HepG2 (cell line): Measurements from ENCODE around the gene PARVA. TPM values are rescaled to one million over a fixed set of nuclear protein-coding genes. Genes with fewer than 3 reads are reported as not detected.
A peak's percentile ranks its signal among the peaks of the same experiment; 100 is the strongest.

Experiments used
- CC2D1A ChIP-seq: sonication (generic); formaldehyde crosslinking; IDR thresholded peaks from 2 replicates; pipeline ENCODE4 v1.8.1; 2023; ENCODE audit warnings: mild to moderate bottlenecking, missing genetic modification reagents
- KLF12 ChIP-seq: sonication (generic); formaldehyde crosslinking; IDR thresholded peaks from 2 replicates; pipeline ENCODE4 v1.4.0; 2020; ENCODE audit warnings: missing genetic modification reagents, borderline replicate concordance
- MEIS2 ChIP-seq: sonication (generic); formaldehyde crosslinking; IDR thresholded peaks from 2 replicates; pipeline ENCODE4 v1.9.0; 2021; ENCODE audit warnings: mild to moderate bottlenecking, missing genetic modification reagents
- MTF2 ChIP-seq: sonication (generic); formaldehyde crosslinking; IDR thresholded peaks from 2 replicates; pipeline ENCODE4 v1.5.0; 2020; ENCODE audit warnings: missing genetic modification reagents, borderline replicate concordance
- PAX8 ChIP-seq: sonication (generic); formaldehyde crosslinking; IDR thresholded peaks from 2 replicates; pipeline ENCODE4 v1.8.0; 2022; ENCODE audit warnings: mild to moderate bottlenecking, missing genetic modification reagents, borderline replicate concordance
- ZFX ChIP-seq: sonication (generic); formaldehyde crosslinking; IDR thresholded peaks from 2 replicates; pipeline ENCODE4 v1.4.0; 2020; ENCODE audit warnings: mild to moderate bottlenecking, low read depth, missing genetic modification reagents, moderate library complexity
- ZNF768 ChIP-seq: sonication (generic); formaldehyde crosslinking; IDR thresholded peaks from 2 replicates; pipeline ENCODE4 v1.4.0; 2020; ENCODE audit warnings: missing genetic modification reagents
- ZSCAN20 ChIP-seq: sonication (generic); formaldehyde crosslinking; IDR thresholded peaks from 2 replicates; pipeline ENCODE4 v1.4.0; 2020; ENCODE audit warnings: missing genetic modification reagents, mild to moderate bottlenecking, borderline replicate concordance
- polyA plus RNA-seq, 8 experiments: library from polyadenylated mRNA; depleted of rRNA in 3 of 8; stranded (reverse) in 7 of 8; unstranded in 1 of 8; fragments of >200 nt; fragmentation: Illumina TruSeq in 4 of 8; extraction: Trizol in 4 of 8; gene quantifications; 2 replicates each; pipeline versions ENCODE4 v1.2.1 to v1.2.3, GENCODE V29; 2011 to 2016; ENCODE audit warnings: low read depth in 4 of 8, missing spikeins in 1 of 8, mixed read lengths in 1 of 8; ENCODE audit not compliant: insufficient read depth in 1 of 8
- total RNA-seq, 5 experiments: library from RNA; depleted of rRNA; stranded (reverse); fragments of >200 nt; fragmentation: Illumina TruSeq; extraction: Trizol; gene quantifications; 2 replicates each; pipeline ENCODE4 v1.2.3, GENCODE V29; 2016; ENCODE audit warnings: low read depth in 1 of 5
- TF ChIP-seq, protein P1 (sequence below): sonication (generic); formaldehyde crosslinking; IDR thresholded peaks from 2 replicates; pipeline ENCODE4 v1.8.0; 2022; ENCODE audit warnings: low read depth, missing genetic modification reagents
- TF ChIP-seq, protein P2 (sequence below): sonication (generic); formaldehyde crosslinking; IDR thresholded peaks from 2 replicates; pipeline ENCODE4 v1.4.0; 2020; ENCODE audit warnings: missing genetic modification reagents

Gene PARVA
- total and polyA plus RNA-seq, 2 of the 13 experiments (the other 11 are each of a cell fraction or from before 2014, with no cell fraction given), result 5.9 to 9.1 TPM

DNA sequence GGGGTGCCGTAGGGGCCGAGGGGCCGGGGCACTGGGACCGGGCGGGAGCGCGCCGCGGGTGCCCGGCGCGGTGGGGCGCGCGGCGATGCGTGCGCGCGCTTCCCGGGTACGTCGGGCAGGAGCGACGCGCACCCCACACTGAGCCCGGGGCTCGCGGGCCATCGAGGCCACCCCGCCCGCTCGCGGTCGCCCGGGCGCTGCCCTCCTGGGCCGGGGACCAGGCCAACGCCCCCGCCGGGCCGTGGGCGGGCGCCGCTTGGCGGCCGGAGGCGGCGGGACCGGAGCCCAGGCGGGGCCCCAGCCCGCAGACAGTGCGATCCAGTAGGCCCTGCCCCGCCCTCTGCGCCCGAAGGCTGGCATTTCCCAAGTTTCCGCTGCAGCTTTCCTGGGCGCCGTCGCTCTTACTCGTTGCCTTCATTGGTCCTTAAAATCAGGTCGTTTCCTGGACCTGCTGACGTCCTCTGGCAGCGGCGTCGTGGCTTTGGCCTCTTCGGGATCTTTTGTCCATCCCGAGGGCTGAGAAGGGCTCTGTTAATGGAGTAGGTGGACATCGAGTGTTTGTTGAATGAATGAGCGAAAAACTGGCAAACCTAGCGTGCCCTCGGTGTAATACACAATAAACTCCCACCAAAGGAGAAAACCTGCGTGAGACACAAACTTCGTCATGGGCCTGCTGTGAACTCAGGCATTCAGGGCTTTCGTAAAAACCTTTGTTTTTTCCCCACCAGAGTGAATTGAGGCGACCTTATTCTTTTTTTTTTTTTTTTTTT, 638 bp downstream of the PARVA start (continued):
- TF ChIP-seq MEIS2, result 0 out of 2 replicates have a peak, but pooled peaks have one; percentile 18
- TF ChIP-seq PAX8 (CRISPR knock-in tag), result no peak
- no peak for TF ChIP-seq ZSCAN20 (CRISPR knock-in tag)
- TF ChIP-seq KLF12 (CRISPR knock-in tag), result peak; percentile 46; the same call in 1 of the 2 replicates
- TF ChIP-seq MTF2 (CRISPR knock-in tag), result 0 out of 2 replicates have a peak, but pooled peaks have one; percentile 4
- TF ChIP-seq, protein P1, sequence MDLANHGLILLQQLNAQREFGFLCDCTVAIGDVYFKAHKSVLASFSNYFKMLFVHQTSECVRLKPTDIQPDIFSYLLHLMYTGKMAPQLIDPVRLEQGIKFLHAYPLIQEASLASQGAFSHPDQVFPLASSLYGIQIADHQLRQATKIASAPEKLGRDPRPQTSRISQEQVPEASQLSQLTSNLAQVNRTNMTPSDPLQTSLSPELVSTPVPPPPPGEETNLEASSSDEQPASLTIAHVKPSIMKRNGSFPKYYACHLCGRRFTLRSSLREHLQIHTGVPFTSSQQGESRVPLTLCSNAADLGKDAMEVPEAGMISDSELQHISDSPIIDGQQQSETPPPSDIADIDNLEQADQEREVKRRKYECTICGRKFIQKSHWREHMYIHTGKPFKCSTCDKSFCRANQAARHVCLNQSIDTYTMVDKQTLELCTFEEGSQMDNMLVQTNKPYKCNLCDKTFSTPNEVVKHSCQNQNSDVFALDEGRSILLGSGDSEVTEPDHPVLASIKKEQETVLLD (CRISPR knock-in tag), result peak; percentile 47; the same call in 1 of the 2 replicates
- TF ChIP-seq ZNF768 (CRISPR knock-in tag), result 0 out of 2 replicates have a peak, but pooled peaks have one; percentile 23
- no peak for TF ChIP-seq CC2D1A
- TF ChIP-seq, protein P2, sequence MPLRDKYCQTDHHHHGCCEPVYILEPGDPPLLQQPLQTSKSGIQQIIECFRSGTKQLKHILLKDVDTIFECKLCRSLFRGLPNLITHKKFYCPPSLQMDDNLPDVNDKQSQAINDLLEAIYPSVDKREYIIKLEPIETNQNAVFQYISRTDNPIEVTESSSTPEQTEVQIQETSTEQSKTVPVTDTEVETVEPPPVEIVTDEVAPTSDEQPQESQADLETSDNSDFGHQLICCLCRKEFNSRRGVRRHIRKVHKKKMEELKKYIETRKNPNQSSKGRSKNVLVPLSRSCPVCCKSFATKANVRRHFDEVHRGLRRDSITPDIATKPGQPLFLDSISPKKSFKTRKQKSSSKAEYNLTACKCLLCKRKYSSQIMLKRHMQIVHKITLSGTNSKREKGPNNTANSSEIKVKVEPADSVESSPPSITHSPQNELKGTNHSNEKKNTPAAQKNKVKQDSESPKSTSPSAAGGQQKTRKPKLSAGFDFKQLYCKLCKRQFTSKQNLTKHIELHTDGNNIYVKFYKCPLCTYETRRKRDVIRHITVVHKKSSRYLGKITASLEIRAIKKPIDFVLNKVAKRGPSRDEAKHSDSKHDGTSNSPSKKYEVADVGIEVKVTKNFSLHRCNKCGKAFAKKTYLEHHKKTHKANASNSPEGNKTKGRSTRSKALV (CRISPR knock-in tag), result peak; percentile 23; the same call in 1 of the 2 replicates
- peak; percentile 86 for TF ChIP-seq ZFX
